Urinary bladder (tissue), 4 donors: ENCODE measurements around the gene HPGDS. TPM values are rescaled to one million over a fixed set of nuclear protein-coding genes. Genes with fewer than 3 reads are reported as not detected.
"Not testable (repeated sequence)": the region's sequence is repeated elsewhere in the genome, so short reads cannot be mapped to it uniquely, and the experiment has no call there.

Experiments used
- DNase-seq: peaks from one replicate; pipeline ENCODE4 v3.0.0-alpha.2; 2015; ENCODE audit errors: extremely low spot score
- H3K27ac ChIP-seq: one replicate; pipeline ENCODE4 v1.5.1; 2013; ENCODE audit warnings: low read depth, mild to moderate bottlenecking, moderate library complexity
- H3K36me3 ChIP-seq: one replicate; pipeline ENCODE4 v1.6.1; 2013; ENCODE audit warnings: mild to moderate bottlenecking, moderate library complexity; ENCODE audit not compliant: insufficient read depth
- H3K4me1 ChIP-seq: one replicate; pipeline ENCODE4 v1.6.1; 2013; ENCODE audit warnings: mild to moderate bottlenecking, moderate library complexity; ENCODE audit not compliant: insufficient read depth
- H3K4me3 ChIP-seq: one replicate; pipeline ENCODE4 v1.5.1; 2013; ENCODE audit warnings: low read depth, low read length
- WGBS: extraction: QIAGEN DNeasy Blood & Tissue Kit; methylation state at CpG from one replicate; pipeline ENCODE4 v1.1.7; 2013; 5-methylcytosine and 5-hydroxymethylcytosine counted together
- polyA plus RNA-seq: library from polyadenylated mRNA; stranded (reverse); fragments of 200-250 nt; gene quantifications from one replicate; pipeline ENCODE4 v1.2.3, GENCODE V29; 2013
- total RNA-seq: library from RNA; depleted of rRNA; stranded (reverse); fragments of >200 nt; gene quantifications from one replicate; pipeline ENCODE4 v1.2.3, GENCODE V29; 2014
- donor health status: healthy with polysubstance abuse.
- donor health status: healthy.

Gene HPGDS
- total and polyA plus RNA-seq, 2 donors = 1.5 to 19.3 TPM

DNA sequence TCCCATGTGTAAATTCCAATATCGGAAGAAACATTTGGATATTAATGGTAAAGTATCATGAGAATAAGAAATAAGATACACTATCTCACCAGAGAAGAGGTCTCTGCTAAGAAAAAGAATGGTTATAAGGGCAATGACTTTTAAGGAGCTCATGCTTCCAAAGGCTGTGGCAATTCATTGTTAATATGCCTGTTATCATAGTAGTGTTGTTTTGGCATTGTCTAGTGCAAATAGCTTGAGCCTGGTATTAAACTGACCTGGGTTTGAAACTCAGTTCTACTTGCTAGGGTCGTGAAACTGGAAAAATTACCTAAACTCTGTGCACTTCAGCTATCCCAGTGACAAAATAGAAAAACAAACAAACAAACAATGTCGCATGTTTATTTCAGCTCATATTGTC lies 8.8 kb downstream of the HPGDS start:
- DNase-seq = no peak
- no peaks in the 10 kb centered on the region for H3K36me3 ChIP-seq
- H3K27ac ChIP-seq = no peak overlapping the region
- 80% methylated on average over 3 of the region's 3 CpGs for WGBS
- H3K4me3 ChIP-seq = no peak overlapping the region
- no peaks in the 10 kb centered on the region for H3K4me1 ChIP-seq

DNA sequence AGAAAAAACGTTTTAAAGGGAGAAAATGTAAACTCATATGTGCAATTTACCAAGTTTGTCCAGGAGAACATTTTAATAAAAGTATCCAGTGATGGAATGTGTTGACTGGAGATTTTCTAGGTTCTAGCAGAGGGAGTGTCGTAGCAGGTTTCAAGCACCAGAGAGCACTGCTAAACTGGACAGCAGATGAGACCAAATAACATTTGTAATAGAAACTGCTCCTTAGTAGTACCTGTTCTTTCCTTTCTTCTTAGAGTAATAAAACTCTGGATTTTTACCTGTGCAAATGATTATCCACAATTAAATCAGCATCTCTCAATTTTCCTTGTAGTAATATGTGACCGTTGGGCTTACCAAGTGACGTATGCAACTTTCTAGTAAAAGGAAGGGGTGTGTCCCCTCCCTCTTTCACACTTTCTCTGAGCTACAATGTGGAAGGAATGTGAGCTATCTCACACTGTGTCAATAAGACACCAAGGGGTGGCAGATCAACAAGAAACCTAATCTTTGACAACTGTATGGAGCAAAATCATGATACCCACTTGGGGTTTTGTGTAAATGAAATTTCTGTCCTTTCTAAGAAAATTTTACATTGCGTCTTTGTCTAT lies 9.5 kb downstream of the HPGDS start:
- Histone ChIP-seq H3K4me3 (no peak overlapping the region), H3K4me1 (no peaks in the 10 kb centered on the region), H3K36me3 (no peaks in the 10 kb centered on the region), H3K27ac (no peak overlapping the region)
- DNase-seq = no peak
- WGBS = 61% methylated on average over 5 of the region's 5 CpGs

DNA sequence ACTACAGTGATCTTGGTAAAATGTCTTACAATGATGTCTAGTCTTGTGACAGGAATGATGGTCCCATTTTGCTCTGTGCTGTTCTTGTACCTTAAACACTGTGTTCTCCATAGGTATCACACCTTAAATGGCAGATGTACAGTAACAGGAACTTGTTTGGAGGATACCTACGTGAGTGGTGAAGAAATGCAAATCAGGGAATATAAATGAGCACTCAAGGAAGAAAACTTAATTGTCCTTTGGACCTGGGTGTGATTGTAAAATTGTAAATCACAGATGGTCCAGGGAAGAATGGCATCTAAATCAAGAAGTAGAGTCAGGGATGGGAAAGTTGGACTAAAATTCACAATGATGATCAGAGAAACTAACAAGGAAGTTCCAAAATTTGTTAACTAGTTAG lies 12.7 kb downstream of the HPGDS start:
- H3K36me3 ChIP-seq = no peaks in the 10 kb centered on the region

GRCh38 chr4:94325835-94326234 lies 16.8 kb downstream of the HPGDS start:
- DNase-seq = no peak
- Histone ChIP-seq H3K27ac (no peak overlapping the region), H3K36me3 (no peaks in the 10 kb centered on the region), H3K4me1 (no peaks in the 10 kb centered on the region), H3K4me3 (no peak overlapping the region)
- 91% methylated on average over 1 of the region's 1 CpG for WGBS

More for the DNA sequence above, 12.7 kb downstream of the HPGDS start:
- H3K27ac ChIP-seq = no peak overlapping the region
- H3K4me3 ChIP-seq = no peak overlapping the region
- DNase-seq = no peak
- H3K4me1 ChIP-seq = no peaks in the 10 kb centered on the region
- 68% methylated on average over 1 of the region's 1 CpG for WGBS

GRCh38 chr4:94319927-94320326 lies 22.7 kb downstream of the HPGDS start:
- not testable (repeated sequence) for H3K4me1 ChIP-seq, H3K27ac ChIP-seq, H3K4me3 ChIP-seq, DNase-seq, H3K36me3 ChIP-seq

DNA sequence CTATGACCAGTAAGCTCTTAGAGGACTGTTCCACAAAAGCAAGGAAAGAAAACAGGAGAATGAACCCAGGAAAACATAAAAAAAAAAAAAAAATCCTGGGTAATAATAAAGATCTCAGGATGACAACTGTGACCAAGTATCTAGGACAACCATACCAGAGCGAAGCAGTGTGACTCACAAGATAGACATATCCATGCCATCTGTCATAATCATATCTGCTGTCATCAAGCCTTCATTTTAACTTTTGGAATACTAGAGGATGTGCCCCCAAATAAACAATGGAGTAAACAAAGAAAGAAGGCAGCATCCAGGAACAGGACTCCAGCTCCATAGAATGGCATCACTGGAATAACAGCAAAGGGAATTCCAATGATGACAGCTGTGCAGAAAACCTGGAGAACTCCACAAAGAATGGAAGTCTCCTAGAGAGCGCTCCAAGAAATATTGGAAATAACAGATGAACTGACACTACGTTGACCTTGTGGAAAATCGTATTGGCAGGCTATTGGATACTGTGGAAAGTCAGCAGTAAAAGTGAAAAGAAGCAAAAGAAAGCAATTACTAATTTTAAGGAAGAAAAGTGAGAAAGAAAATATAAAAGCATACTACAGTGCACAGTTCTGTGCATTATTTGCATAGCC lies 35.3 kb downstream of the HPGDS start:
- no peak overlapping the region for H3K4me3 ChIP-seq
- WGBS = 85% methylated on average over 4 of the region's 4 CpGs
- no peak for DNase-seq
- H3K4me1 ChIP-seq = no peaks in the 10 kb centered on the region
- H3K36me3 ChIP-seq = no peaks in the 10 kb centered on the region
- H3K27ac ChIP-seq = no peak overlapping the region

- Histone ChIP-seq H3K36me3 (no peaks in the 10 kb centered on the region), H3K4me3 (no peak overlapping the region), H3K4me1 (no peaks in the 10 kb centered on the region), H3K27ac (no peak overlapping the region)
- WGBS = 67% methylated on average over 3 of the region's 3 CpGs
- DNase-seq = no peak
Observed at GRCh38 chr4:94306713-94307112, 35.9 kb downstream of the HPGDS start.

DNA sequence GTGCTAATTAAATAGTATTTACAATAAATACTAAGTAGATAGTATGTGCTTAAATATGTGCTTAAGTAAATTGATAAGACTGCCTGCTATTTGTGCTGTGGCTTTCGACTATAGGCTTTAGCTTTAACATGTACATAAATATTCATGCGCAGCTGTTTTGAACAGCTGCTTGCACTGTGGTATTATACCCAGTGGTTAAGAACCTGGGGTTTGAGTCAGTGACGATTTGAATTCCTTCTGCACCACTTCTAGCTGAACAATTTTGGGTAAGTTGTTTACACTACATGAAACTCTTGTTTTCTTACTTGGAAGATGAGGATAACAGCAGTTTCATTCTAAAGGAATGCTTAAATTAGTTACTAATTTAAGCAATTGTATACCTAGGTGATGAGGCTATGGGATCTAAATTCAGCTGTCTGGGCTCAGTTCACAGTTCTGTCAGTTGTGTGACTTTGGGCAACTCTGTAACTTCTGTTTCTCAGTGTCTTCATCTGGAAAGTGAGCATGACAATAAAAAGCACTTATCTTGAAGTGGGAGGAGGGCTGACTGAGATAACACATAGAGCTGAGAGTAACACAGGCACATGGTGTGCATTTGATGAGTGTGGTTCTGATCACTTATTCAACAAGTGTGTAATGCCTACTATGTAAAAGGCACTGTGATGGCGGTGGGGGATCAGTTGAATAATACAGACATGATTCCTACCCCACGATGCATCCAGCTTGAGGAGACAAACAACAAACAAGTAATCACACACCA lies 37.0 kb downstream of the HPGDS start:
- 65% methylated on average over 5 of the region's 5 CpGs for whole genome bisulfite sequencing
- H3K4me3 ChIP-seq = no peak overlapping the region
- H3K27ac ChIP-seq = no peak overlapping the region
- no peaks in the 10 kb centered on the region for H3K36me3 ChIP-seq
- H3K4me1 ChIP-seq = no peaks in the 10 kb centered on the region
- no peak for DNase-seq

DNA sequence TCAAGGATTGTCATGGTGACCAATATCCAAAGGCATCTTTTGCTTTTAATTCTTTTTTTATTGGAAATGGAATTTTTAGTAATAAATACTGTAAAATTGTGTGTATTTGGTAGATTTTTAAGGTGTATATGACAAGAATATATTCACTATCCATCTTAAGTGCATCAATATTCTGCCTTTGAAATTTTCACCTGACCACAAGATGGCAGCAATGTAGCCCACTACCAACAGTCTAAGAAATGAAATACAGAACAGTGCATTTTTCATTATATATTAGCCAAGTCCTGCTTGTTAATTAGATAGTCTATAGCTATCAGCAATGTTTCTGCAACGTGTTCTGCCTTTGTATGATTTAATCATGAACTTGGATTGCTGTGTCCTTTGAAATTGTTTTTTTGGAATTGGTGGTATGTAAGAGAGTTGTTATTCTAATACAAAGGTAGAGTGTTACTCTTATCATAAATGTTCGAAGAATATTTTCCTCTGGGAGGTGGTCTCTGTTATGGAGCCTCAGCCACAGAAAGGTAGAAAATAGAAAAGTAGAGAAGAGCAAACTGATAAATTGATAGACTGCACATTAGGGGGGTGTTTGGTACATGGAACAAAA lies 38.2 kb downstream of the HPGDS start:
- H3K36me3 ChIP-seq = no peaks in the 10 kb centered on the region
- no peak for DNase-seq
- no peak overlapping the region for H3K27ac ChIP-seq
- H3K4me3 ChIP-seq = no peak overlapping the region
- 48% methylated on average over 2 of the region's 2 CpGs for WGBS
- H3K4me1 ChIP-seq = no peaks in the 10 kb centered on the region

DNA sequence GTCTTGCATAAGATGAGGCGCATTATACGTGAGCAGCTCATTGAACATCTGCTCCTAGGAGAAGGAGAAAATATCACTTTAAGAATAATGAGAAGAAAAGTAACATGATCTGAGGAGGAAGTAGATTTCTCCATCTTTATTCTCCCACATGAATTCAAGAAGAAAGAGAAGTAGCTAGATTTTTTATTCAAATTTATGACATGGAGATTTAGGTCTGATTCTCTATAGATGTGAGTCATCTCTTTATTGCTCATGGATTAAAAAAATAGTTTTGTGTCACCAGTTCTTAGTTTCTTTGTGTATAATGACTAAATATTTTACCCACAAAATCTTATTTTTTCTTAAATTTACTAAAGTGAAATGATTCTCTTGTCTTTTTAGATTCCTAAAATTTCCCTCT lies 40.4 kb downstream of the HPGDS start:
- Histone ChIP-seq H3K4me3 (no peak overlapping the region), H3K4me1 (no peaks in the 10 kb centered on the region), H3K36me3 (no peaks in the 10 kb centered on the region), H3K27ac (no peak overlapping the region)
- 95% methylated on average over 2 of the region's 2 CpGs for WGBS
- no peak for DNase-seq

DNA sequence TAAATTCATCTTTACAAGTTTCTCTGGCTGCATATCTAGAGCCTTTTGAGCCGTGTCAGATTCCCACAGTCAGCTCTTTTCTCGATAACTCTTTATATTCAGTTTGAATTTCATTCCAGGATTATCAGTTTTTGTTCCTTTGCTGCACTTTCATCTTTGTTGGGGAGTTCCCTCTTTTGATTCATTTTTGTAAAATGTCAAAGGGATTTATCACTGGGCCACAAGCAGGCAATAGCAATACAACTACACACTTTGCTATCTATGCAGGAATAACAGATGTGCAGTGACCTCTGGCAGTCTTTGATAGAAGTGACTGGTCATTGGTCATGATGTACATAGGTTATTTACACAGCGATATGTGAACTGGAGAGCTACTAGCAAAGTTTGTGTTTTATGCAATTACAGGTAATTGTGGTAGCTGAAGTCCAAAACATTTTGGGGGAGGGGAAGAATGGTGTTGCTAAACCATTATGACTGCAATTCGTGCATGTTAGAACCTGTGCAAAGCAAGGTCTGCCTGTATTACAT lies 43.8 kb downstream of the HPGDS start:
- DNase-seq = no peak
- Histone ChIP-seq H3K36me3 (no peaks in the 10 kb centered on the region), H3K4me1 (no peaks in the 10 kb centered on the region), H3K27ac (no peak overlapping the region), H3K4me3 (no peak overlapping the region)
- 65% methylated on average over 4 of the region's 4 CpGs for WGBS

GRCh38 chr4:94295473-94295872 lies 47.2 kb downstream of the HPGDS start:
- not testable (repeated sequence) for H3K4me3 ChIP-seq, H3K36me3 ChIP-seq, DNase-seq, H3K4me1 ChIP-seq, H3K27ac ChIP-seq
- WGBS = 67% methylated on average over 6 of the region's 6 CpGs

DNA sequence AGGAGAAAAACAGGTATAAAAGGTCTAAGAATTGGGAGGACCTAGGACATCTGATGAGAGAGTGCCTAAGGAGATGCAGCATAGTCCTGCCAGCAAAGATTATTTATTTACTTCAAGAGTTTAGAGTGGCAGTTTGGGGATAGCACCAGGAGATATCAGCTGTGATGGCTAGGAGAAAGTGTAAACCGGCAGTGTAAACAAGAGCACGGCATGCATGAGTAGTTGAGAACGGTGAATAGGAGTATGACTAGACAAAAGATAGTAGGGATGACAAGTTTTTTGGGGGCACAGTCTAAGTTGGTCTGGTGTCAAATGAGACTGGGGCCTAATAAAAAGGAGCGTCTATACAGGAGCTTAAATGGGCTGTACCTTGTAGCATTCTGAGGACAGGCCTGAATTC lies 48.7 kb downstream of the HPGDS start:
- 84% methylated on average over 4 of the region's 4 CpGs for WGBS
- not testable (repeated sequence) for DNase-seq, H3K4me3 ChIP-seq, H3K27ac ChIP-seq, H3K36me3 ChIP-seq, H3K4me1 ChIP-seq

DNA sequence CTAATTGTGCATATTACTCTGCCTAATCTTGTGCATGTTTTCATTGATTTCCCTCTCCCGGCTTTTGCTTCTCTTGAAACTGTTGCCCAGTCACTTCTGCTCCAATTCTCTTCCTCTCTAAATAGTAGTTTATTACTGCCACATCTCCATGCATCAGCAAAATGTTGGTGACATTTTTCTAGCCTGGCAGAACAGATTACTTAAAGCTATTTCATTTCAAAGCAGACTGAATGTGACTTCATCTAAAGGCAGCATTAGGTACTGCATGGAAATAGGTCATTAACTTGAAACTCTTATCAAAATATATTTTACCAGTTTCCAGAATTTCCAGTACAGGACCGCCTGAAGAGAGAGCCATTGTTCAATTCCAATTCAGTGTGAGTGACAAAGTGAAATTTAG lies 52.4 kb downstream of the HPGDS start:
- H3K36me3 ChIP-seq = no peaks in the 10 kb centered on the region
- 88% methylated on average over 2 of the region's 2 CpGs for WGBS

More for the DNA sequence above, 52.4 kb downstream of the HPGDS start:
- no peak for DNase-seq
- Histone ChIP-seq H3K4me3 (no peak overlapping the region), H3K4me1 (no peaks in the 10 kb centered on the region), H3K27ac (no peak overlapping the region)
